Hematopoietic multipotent progenitor cell treated with erythropoietin and hydrocortisone succinate and interleukin-3 and kit ligand, for 8 days (in vitro differentiated cells): ENCODE measurements around the gene MLEC.
"Not testable (repeated sequence)": the region's sequence is repeated elsewhere in the genome, so short reads cannot be mapped to it uniquely, and the experiment has no call there.

Experiments used
- DNase-seq: peaks from one replicate; pipeline ENCODE4 v3.0.0-alpha.2; 2015

MLEC gene

DNA sequence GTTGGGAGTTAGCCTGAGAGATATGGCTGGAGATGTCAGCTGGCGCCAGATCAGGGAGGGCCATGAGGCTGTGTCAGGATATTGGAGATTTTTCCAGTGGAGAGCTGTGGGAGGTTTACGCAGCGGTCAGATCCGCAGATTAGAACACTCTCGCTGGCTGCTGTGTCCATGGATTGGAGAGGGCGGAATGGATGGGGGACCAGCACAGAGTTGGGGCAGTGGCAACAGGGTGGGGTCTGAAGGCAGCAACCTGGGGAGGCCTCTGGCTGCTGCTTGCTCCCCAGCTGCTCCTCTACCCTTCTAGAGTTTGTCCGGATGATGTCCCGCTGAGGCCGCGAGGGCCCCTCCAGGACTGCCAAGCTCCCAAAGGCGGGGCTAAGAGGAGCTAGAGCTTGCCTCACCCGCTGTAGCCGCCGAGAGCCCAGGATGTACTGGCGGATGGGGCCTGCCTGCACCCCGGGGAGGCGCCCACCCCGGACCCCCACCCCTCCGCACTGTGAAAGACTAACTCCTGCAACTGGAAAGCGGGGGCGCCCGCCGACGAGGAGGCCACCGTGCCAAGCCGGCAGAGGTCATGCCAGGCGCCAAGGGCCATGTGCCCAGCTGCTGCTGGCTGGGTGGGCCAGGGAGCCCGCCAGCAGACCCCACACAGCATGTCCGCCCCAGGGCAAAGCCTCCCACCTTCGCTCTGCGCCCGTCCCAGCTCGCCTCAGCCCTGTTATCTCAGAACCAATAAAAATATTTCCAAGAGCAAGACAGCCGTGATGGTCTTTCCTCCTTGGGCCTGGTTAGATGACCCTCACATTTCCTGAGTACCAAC lies 20.2 kb upstream of the MLEC start:
- no peak for DNase-seq

DNA sequence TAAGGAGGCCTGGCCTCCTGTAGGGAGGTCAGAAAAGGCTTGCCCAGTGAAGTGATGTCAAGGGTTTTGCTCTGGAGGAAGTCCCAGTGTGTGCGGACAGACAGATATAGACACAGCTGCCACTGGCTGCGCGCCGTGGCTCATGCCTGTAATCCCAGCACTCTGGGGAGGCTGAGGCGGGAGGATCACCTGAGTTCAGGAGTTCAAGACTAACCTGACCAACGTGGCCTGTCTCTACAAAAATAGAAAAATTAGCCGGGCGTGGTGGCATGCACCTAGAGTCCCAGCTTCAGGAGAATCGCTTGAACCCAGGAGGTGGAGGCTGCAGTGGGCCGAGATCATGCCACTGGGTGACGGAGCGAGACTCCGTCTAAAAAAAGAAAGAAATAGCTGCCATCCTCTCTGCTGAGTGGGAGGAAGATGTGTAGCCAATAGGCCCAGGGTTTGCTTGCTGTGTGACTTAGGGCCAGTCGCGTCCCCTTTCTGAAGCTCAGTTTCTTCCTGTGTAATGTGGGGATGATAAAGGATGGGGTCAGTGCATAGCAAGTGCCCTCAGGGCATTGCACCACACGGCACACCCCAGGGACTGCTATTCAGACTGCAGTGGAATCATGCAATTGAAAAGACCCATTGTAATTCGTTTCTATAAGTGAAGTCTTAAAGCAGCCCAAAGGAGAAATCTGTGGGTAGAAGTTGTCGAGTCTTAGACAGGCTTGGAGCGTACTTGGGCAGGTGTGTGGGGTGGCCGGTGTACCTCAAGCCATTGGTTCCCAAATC lies 18.7 kb upstream of the MLEC start:
- no peak for DNase-seq

DNA sequence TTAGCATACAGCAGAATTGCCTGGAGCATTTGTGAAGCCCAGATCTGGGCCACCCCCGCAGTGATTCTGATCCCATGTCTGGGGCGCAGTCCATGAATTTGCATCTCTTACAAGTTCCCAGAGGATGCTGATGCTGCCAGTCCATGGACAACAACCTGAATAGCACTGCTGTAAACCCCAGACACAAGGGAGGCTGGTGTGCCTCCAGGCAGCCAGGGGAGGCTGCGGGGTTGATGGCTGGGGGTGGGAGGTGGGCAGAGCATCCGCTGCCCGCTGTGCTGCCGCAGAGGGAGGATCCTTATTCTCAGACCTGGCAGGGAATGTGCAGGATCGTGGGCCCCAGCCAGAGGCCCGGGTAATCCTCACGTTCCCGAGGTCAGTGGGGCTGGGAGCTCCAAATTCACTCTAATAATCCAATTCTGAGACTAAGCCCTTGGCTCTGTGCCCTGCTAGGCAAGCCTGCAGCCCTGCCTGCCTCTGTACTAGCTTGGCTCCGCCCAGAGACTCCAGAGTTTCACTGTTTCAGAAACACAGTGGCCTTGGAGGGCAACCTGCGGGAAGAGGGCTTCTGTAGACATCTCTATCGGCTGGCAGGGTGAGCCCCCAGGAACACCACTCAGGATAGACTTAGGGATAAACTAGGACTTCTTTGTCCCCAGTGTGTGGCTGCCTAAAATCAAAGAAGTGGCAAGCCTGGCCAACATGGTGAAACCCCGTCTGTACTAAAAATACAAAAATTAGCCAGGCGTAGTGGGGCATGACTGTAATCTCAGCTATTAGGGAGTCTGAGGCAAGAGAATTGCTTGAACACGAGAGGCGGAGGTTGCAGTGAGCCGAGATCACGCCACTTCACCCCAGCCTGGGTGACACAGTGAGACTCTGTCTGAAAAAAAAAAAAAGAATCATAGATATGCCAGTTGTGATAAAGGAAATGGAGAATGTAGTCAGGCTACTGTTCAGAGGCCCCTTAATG lies 17.8 kb upstream of the MLEC start:
- DNase-seq, result peak; percentile 20

DNA sequence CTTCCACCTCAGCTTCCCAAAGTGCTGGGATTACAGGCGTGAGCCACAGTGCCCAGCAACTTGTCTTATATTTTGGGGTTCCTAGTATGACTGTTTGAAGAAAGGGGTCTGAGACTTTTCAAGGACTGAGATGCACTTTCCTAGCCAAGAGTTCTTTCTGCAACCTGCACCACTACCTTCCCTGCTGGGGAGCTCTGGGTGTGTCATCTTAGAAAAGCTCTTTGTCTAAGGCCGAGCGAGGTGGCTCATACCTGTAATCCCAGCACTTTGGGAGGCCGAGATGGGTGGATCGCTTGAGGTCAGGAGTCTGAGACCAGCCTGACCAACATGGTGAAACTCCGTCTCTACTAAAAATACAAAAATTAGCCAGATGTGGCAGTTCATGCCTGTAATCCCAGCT lies 16.7 kb upstream of the MLEC start:
- not testable (repeated sequence) for DNase-seq

DNA sequence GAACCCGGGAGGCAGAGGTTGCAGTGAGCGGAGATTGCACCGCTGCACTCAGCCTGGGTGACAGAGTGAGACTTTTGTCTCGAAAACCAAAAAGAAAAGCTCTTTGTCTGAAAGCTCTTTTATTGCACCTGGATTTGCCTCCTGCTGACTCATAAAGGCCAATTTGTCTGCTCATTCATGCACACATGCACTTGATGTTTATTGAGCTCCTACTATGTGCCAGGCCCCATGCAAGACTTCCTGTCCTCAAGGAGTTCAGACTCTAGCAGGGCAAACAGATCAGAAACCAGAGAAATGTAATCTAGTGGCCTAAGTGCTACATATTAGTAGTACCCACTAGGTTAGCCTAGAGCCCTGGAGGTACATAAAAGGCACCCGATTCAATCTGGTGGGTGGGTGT lies 16.3 kb upstream of the MLEC start:
- DNase-seq, result no peak

DNA sequence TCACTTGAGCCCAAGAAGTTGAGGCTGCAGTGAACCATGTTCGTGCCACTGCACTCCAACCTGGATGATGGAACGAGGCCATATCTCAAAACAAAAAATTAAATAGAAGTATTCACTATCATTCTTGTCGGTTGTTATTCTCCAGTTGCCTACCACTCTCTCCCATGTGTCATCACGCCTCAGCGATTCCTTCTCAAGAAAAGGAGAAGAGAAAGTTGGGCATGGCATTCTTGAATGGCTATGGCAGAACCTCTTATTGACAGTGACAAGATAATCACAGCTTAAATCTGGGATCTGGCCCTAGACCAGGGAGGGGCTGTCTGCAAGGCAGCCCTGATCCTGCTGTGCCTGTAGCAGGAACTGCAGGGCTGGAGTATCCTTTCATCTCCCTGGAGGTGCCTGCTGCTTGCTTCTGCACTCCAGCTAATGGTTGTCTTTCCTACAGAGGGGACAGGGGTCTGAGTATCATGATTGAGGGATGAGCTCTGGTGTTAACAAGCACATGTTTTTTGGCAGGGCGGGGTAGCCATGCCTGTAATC lies 12.8 kb upstream of the MLEC start:
- no peak for DNase-seq

DNA sequence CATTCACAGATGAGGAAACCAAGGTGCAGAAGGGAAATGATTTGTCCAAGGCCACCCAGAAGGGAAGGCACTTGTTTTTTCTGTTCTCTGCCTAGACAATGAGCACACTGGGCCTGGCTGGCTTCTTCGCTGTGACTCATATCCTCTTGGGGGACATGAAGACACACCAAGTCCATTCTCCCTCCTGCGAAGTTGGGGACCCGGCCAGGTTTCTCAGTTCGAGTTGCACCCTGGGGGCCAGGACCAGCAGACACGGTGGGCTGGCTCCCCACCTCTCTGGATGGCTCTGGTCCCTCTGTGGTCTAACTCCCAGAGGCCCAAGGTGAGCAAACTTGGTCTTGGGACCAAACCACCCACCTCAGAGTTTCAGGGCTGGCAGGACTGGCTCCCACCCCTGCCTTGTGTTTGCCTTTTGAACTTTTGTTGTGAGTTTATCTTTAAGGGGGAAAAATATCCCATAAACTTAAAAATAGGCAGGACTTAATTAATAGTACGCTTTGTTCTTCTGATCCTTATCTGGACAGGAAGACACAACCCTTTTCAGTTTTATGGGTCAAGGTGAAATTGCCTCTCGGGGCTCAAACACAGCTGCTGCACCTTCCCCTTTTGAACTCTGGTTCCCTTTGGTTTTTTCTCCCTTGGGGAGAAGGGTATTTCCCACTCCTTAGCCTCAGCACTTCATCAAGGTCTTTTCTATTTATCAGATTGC lies 9.0 kb upstream of the MLEC start:
- no peak for DNase-seq

DNA sequence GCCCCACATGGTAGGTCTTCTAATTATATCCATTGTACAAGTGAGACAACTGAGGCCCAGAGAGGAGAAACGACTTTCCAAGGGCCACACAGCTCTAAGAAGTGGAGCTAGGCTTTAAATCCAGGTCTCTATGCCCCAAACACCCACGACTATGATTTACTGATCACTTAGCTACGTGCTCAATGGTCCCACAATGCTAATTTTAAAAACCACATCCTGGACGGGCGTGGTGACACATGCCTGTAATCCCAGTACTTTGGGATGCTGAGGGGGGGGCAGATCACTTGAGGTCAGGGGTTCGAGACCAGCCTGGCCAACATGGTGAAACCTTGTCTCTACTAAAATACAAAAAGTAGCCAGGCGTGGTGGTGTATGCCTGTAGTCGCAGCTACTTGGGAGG lies 8.4 kb upstream of the MLEC start:
- DNase-seq, result no peak

DNA sequence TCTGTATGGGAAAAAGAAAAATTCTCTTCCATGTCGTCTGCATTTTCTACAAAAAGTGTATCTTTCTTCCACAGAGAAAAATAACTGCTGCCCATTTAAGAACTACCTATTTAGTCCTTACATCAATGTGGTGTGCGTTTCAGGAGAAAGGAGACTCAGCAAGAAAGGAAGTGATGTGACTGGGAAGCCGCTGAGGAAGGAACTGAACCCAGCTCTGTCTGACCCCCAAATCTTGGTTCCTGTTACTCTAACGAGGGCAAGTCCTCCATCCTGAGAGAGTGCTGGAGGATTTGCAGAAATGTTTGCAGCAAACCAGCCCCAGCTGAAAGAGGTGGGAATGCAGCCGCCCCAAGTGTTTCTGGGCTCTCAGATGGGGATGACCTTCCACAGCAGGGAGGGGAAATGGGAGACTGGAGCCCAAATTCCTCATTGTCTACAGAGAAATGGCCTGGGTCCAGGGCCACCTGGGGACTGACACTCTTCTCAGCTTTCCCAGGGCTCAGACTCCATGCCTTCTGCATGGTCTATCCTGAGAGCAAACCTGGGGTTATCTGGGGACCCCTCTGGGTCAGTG lies 6.7 kb upstream of the MLEC start:
- no peak for DNase-seq

DNA sequence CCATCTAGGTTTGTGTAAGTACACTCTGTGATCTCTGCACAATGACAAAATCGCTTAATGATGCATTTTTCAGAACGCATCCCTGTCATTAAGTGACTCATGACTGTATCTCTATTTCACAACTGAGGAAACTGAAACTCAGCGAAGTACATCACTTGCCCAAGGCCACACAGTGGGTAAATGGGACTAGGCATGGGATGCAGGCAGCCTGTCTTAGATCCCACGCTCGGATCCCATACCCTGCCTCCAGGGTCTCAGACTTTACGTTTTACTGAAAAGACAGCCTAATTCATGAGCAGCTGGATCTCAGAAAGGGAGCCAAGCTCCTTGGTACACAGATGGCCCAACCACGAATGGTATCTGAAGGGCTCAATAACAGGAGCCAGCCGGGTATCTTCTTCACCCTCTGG lies 2.4 kb upstream of the MLEC start:
- DNase-seq, result no peak

DNA sequence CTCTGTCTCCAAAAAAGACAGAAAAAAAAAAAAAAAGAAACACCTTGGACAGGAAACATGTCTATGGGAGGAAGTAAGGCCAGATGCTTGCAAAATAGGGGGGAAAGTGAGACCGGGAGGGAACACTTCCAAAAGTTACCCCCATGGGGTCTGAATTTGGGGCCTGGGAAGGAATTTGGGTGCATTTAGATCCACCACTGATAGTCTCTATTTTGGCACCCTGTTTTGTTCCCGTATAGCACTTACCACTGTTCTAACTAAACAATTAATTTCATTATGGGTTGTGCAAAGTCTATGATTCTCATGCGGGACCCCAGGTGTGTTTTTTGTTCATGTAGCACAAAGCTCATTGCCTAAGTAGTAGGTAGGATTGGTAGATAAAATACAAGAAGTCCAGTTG lies 1.4 kb upstream of the MLEC start:
- DNase-seq, result no peak

DNA sequence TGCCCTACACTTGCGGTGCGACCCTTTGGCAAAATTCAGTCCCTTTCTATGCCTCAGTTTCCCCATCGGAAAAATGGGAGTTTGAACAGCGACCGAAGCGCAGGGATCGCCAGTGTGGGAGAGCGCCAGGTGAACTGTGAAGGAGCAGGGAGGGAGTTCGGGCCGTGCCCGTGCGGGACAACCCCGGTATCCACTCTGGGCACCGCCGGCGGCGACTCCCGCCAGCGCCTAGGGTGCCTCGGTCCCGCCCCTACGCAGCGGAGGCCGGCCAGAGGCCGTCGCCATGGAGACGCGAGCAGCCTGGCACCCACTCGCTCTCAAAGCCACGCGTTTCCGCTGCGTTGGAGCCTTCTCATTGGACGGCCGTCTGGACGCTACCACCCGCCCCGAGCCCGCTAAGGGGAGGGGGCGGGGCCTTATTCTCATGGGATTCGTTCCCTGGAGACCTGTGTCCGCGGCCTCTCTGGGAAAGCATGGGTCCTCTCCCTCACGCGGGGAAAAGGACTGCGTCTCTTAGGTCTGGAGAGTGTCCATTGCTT lies 729 bp upstream of the MLEC start:
- DNase-seq, result peak; percentile 99

DNA sequence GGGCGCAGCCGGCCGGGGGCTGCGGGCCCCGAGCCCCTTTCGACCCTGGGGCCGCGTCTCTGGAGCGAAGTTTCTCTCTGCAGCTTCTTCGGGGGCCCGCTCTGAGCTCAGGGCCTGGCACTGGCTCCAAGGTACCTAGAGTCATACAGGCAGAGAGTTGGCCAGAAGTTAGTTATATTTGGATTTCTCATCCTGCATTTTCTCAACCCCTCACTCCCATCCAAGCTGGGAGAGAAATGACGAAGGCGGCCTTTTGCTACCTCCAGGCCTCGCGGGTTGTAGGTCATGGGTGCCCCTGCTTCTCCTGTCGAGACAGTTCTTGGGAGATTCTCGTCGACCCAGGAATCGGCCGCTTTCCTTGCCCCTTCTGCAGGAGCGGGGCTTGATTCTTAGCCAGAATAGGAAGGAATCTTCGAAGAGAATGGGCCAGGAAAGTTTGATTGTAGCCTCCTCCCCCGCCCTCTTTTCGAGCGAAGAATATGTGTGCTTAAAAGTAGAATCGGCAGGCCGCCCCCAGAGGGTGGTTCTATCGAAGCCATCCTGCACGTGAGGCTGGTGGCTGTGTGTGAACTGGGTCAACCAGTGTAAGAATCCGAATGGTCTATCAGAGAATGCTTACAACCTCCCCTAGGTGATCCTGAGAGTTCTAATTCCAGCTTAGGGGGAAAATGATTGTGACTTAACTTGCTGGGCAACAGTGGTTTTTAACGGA lies 785 bp downstream of the MLEC start:
- peak; percentile 64 for DNase-seq

DNA sequence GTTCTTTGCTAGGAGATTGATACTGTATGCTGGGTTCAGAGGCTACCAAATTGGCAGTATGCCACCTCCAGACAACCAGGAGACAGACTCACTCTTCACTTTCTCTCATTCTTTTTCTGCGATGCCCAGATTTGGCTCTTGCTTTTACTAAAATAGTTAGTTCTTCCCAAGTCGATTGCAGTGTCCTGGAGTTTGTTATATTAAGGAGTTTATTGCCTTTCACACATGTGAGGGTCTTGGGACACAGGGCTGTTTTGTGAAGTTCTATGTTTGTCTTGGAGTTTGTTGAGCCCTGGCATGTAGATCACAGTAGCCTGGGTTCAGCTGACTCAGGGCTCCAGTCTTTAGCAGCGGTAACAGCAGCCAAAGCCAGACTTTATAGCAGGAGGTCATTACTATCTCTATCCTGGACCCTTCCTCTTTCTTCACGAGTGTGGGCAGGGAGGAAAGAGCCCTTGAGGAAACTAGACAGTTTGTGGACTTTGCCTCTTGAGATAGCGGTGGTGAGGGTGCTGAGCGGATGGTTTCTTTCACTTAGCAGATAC lies 1.6 kb downstream of the MLEC start:
- peak; percentile 61 for DNase-seq

DNA sequence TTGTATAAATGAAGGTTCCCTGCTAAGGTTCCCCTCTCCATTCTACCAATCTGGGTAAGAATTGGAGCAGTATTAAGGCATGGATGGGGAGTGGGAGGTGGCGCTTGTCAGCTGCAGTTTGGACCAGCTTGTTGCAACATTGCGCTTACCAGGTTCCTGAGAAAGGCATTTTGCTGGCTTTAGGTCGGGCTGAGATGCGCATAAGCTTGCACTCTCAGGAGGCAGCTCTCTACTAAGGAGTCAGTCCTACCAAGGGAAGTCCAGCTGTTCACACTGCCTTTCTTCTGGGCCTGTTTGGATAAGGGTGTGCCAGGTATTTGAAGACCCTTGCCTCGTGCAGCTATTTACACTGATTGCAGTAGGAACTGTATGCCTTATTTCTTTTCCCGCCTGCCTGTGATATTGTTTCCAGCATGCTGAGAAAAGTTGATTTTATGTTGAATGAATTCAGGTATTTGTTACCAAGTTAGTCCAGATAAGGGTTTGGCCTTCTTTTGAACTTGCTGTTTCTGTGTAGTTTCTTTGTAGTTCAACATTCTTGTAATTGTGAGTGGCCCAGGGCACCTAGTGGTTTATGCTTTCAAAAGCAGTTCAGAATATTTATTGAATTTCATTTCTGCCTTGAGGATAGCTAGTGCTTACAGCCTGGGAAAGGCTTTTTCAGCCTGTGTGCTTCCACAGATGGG lies 2.6 kb downstream of the MLEC start:
- no peak for DNase-seq

DNA sequence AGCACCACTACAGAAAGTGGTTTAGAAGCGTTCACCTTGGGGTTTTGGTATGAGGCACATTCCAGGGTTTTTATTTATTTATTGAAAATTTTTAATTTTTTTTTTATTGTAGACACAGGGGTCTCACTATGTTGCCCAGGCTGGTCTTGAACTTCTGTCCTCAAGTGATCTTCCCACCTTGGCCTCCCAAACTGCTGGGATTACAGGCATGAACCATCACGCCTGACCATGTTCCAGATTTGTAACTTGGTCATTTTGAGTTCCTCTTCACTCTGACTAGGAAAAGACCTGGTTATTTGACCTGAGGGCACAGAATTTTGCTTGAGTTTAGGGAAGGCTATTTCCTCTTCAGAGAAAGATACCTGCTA lies 3.1 kb downstream of the MLEC start:
- no peak for DNase-seq

DNA sequence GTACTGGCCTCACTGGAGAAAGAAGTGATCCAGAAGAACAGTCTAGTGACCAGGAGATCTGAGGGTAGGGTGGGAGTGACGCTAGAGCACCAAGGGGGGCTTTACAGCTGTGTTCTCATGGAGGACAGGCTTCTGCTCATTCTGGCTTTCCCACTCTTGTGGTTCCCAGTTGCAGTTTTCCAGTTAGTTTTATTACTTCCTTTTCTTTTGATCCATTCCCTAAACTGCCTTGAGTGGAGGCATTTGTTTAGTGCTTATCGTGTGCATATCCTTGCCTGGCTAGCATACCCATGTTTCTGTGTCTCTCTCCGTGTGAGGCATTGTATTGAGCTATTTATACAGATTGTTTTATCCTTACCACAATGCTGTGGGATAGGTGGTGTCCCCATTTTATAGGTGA lies 4.0 kb downstream of the MLEC start:
- DNase-seq, result no peak

DNA sequence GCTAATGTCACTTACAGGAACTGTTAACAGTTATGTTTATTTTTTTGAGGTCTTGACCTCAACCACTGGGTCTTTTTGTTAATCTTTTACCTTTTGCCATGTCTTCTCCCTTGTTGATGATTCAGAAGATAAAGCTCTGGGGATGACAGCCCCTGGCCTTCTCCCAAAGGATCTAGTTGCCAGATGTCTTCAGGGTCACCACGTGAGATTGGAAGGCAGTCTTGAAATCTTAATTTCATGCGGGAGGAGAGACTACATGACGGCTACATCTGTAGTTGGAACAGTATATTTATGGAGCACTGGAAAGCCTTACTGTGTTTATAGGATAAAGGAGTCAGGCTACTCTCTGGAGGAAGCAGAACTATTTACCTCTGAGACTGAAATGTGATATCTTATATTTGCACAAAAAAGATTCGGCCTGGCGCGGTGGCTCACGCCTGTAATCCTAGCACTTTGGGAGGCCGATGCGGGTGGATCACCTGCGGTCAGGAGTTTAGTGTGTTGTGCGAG lies 5.6 kb downstream of the MLEC start:
- DNase-seq, result no peak

DNA sequence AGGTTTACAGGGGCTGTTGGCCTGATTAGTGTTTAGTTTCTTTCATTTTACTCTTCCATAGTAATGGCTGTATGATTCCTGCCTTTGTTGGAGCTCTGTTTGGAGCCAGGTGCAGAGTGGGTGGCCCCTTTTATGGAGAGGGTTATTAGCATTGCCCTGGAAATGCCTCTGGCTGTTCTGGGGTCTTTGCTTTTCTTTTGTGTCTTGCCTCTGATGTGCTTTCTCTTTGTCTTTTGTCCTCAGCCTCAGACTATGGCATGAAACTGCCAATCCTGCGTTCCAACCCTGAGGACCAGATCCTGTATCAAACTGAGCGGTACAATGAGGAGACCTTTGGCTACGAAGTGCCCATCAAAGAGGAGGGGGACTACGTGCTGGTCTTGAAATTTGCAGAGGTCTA lies 6.9 kb downstream of the MLEC start:
- DNase-seq, result no peak

DNA sequence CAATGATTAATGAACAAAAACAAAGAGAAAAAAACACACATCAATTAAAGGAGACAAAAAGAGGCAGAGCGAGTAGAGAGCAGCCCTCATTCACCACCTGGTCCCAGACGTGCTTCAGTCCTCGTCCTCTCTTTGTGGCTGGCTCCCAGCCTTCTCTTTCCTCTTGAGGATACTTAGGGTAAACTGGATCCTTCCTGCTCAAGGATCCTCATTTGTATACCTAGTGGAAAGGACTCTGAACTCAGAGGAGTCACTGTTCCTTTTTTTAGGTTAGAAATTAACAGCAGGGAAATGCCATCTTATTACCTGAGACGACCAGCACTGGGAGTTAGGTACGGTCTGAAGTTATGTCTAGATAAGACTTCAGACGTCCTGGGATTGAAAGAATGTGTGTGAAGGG lies 9.7 kb downstream of the MLEC start:
- no peak for DNase-seq
